ENCODE results near the gene TPRN.
A peak's percentile ranks its signal among the peaks of the same experiment; 100 is the strongest.

Gene TPRN

GRCh38 chr9:137224830-137225694 lies 24.5 kb upstream of the TPRN start, which contains the start of gene CYSRT1:
Gene CYSRT1 (plus strand): TSS chr9:137225174. CDS start chr9:137225622, 448 bp downstream.
- peak; percentile 87 for DNase-seq (ENCODE audit: low spot score)

DNA sequence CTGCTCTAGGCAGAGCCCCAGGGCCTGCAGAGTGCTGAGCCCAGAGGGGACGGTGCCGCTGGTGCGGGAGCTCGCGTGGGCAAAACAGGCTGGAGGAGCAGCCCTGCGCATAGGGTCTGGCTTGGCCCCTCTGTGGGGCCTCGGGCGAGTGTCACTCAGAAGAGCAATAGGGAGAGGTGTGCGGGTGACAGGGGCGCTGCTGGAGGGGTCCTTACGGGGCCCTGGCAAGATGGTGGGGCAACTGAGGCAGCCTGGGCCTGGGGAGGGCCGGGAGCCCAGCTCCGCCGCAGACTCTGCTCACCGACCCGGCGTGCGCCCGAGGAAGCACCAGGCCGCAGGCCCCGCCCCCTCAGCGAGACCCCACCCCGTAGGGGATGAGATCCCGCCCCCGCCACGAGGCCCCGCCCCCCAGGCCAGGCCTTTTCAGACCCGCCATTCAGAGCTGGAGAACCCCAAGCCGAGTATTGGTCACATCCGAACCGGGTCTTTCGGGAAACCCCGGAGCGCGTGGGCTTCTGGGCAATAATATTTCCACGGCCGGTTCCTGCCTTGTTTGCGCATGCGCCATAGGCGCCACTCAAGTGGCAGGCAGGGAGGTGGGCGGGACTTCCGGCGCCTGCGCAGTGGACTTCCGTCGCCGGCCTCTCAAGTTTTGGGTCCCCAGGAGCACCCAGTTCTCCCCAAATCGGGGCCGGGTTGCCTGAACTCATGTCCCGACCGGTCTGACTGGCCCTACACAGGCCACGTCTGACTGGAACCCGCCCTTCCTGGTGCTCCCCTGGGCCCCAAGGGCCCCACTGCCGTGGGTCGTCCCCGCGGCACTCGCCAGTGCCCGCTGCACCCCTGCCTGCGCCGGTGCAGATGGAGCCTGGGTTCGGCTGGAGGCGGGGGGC lies 22.8 kb upstream of the TPRN start:
- peak; percentile 100 for DNase-seq (ENCODE audit: low spot score)

GRCh38 chr9:137222190-137223077 lies 21.9 kb upstream of the TPRN start, which contains the start of gene RNF208:
Gene RNF208 (minus strand): TSS chr9:137222240. CDS start chr9:137221212, 1,028 bp downstream.
- peak; percentile 77 for DNase-seq (ENCODE audit: low spot score)

DNA sequence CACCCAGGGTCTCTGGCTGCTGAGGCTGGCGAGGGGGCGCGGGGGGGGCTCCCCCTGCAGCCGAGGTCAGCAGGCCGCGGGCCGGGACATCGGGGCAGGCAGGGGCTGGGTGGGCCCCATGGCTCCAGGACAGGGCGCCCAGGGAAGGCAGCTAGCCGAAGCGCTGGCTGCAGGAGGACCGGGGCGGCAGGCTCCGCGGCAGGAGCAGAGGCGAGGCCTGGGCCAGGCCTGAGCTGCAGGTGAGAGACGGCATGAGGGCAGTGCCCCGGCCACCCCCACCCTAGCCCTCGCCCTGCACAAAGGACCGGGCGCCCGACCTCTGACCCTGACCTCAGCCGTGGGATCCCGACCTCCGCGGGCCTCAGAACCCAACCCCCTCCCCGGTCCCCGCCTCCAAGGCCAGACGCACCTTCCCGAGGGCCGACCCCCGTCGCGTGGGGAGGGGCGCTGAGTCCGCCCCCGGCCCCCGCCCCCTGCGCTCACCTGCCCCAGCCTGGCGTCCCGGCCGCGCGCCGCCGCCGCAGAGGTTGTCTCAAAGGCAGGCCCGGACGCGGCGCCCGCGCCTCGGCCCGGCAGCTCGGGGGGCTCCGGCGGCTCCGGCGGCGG lies 21.1 kb upstream of the TPRN start:
- peak; percentile 56 for DNase-seq (ENCODE audit: low spot score)

DNA sequence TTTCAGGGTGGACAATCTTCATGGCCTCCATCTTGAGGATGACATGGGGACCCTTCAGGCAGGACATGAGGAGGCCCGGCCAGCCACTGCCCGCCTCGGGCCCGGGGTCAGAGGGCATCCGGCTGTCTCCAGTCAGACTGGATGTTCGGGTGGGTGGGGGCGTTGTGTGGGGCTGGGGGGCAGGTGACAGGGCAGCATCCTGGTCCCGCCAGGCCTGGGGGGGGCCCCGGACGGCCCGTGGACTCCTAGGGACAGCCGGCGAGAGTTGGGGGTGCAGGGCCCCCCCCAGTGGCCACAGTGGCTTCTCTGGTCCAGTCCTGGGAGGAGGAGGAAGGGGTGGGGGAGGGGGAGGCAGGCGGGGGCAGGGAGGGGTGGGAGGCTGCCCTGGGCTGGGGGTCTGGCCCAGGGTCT lies 20.6 kb upstream of the TPRN start:
- no peak for DNase-seq (ENCODE audit: low spot score)

DNA sequence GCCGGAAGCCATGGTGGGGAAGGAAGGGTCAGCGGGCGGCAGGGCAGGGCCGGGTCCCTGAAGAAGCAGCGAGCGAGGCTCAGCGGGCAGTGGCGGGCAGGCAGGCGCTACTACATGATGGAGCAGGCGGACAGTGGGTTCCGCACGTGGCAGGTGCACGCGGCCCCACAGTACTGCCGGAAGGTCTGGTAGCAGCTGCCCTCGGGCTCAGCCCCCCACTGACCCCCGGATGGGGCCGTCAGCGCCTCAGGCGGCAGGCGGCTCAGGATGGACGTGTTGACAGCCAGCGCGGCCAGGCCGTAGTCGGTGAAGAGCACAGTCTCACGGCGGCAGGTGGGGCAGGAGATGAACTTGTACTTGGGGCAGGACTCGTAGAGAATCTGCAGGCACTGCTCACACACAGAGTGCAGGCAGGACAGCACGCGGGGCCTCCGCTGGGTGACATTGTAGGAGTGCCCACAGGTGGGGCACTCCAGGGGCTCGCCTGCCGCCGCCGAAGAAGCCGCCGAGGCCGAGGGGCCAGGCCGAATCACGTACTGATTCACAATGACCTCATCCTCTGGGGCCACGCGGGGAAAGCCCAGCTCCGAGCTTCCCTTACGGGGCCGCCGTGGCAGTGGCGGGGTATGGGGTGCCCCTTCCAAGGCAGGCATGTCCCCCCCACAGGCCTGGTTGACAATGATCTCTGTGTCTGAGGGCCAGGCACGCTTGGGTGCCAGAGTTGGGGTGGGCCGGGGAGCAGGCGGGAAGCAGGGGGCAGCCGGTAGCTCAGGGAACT lies 20.0 kb upstream of the TPRN start:
- DNase-seq (ENCODE audit: low spot score): peak; percentile 59

GRCh38 chr9:137219757-137220316 lies 19.3 kb upstream of the TPRN start:
- DNase-seq (ENCODE audit: low spot score): no peak

DNA sequence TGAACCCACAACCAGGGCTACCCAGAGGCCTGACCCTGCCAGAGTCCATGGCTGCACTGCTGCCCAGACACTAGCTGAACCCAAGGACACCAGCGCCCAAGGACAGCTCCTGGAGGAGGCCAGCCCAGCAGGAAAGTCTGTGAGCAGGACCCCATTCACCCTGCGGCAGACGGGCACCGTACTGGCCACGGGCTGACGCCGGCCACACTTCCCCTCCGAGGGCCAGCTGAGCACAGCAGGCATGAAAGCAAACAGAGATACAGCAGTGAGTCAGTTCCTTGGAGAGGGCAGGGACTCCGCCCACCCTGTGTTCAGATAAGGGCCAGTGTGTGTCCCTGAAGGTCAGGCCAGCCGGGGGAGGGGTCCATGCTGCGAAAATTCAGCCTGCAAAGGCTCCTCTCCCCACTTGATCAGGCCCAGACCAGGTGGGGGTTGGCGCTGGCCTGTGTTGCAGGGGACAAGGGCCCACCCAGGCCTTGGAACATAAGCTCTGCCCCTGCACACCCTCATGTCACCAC lies 18.3 kb upstream of the TPRN start:
- peak; percentile 85 for DNase-seq (ENCODE audit: low spot score)

DNA sequence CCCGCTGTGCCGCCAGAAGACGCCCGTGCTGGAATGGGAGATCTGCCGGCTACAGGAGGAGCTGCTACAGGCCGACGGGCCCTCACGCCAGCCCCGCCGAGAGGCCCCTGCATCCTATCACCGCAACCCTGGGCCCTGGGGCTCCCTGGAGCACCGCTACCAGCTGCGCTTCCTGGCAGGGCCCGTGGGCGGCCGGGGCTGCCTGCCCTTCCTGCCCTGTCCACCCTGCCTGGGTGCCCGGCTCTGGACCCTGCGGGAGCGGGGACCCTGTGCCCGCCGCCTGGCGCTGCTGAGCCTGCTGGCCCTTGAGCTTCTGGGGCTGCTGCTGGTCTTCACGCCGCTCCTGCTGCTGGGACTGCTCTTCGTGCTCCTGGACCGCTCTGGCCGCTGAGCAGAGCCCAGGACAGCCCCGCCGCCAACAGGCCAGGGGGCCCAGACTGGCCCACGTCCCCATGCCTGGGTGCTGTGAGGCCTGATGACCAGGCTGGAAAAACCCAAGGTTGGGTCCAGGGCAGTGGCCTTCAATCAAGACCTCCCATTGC lies 17.7 kb upstream of the TPRN start:
- no peak for DNase-seq (ENCODE audit: low spot score)

- DNase-seq (ENCODE audit: low spot score): no peak
These were observed 17.0 kb upstream of the TPRN start for GRCh38 chr9:137217276-137218211.

GRCh38 chr9:137216188-137216965 lies 15.8 kb upstream of the TPRN start:
- DNase-seq (ENCODE audit: low spot score): no peak

GRCh38 chr9:137215196-137215986 lies 14.8 kb upstream of the TPRN start:
- DNase-seq (ENCODE audit: low spot score): no peak

- no peak for DNase-seq (ENCODE audit: low spot score)
These were observed 14.1 kb upstream of the TPRN start for GRCh38 chr9:137214620-137215019.

GRCh38 chr9:137213160-137214060 lies 12.9 kb upstream of the TPRN start:
- DNase-seq (ENCODE audit: low spot score): peak; percentile 62

DNA sequence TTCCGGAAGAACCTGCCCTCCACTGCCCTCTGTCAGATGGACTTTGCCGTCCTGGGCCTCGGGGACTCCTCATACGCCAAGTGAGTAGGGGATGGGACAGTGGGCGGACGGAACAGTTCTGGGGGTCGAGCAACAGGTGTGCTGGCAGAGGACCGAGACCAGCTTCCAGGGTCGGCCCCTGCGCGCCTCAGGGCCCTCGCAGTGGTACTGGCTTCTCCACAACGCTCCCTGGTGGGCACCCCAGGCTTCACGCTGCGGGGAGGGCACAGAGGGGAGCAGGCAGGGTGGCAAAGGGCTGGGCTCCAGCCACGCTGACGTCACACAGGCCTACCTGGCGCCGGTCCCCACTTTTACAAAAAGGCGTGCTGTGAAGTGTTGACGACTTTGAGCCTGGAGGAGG lies 12.0 kb upstream of the TPRN start:
- DNase-seq (ENCODE audit: low spot score): no peak

- no peak for DNase-seq (ENCODE audit: low spot score)
These were observed 11.0 kb upstream of the TPRN start for GRCh38 chr9:137211532-137211931.
